ENCODE results near the gene CTSO. TPM values are rescaled to one million over a fixed set of nuclear protein-coding genes. Genes with fewer than 3 reads are reported as not detected.

Gene CTSO
- total RNA-seq, 1 experiment from 2014 or later = 2.8 TPM

GRCh38 chr4:155908187-155909139, 45.2 kb downstream of the CTSO start:
- ChIA-PET CTCF (no interaction called here), POLR2A (ENCODE audit: unreplicated experiment) (no interaction called here)
- H3K4me3 ChIP-seq (ENCODE audit: low read length) = no peak overlapping the region
- no peak overlapping the region for H3K9ac ChIP-seq (ENCODE audit: low read length)
- H3K4me2 ChIP-seq (ENCODE audit: low read length) = no peak overlapping the region
- no peaks in the 10 kb centered on the region for H3K79me2 ChIP-seq (ENCODE audit: low read length)
- no peak overlapping the region for H2AFZ ChIP-seq (ENCODE audit: low read length)
- H3K4me1 ChIP-seq (ENCODE audit: insufficient read depth, low read length) = peaks cover 22% of the 10 kb centered on the region
- H3K9me3 ChIP-seq (ENCODE audit: low read length) = no peaks in the 10 kb centered on the region
- no peaks in the 10 kb centered on the region for H4K20me1 ChIP-seq (ENCODE audit: low read length)
- no peaks in the 10 kb centered on the region for H3K36me3 ChIP-seq (ENCODE audit: low read depth, low read length)
- H3K9me2 ChIP-seq (replicated peaks; ENCODE audit: low read length) = no peaks in the 10 kb centered on the region
- BruUV-seq (replicated peaks) = no TSS peak
- DNase-seq = no peak
- no peaks in the 10 kb centered on the region for H3K27me3 ChIP-seq (ENCODE audit: low read length)
- peaks cover 6% of the 10 kb centered on the region for H3F3A ChIP-seq (ENCODE audit: low read length, unreplicated experiment)
- intact Hi-C loops (cut with micrococcal nuclease) = loop anchor here (5.0 kb wide), 1 partner anchor 86 kb away; no protein-coding TSS in a partner anchor
- no peak overlapping the region for H3K27ac ChIP-seq (ENCODE audit: low read length)
- TF ChIP-seq, protein P1, sequence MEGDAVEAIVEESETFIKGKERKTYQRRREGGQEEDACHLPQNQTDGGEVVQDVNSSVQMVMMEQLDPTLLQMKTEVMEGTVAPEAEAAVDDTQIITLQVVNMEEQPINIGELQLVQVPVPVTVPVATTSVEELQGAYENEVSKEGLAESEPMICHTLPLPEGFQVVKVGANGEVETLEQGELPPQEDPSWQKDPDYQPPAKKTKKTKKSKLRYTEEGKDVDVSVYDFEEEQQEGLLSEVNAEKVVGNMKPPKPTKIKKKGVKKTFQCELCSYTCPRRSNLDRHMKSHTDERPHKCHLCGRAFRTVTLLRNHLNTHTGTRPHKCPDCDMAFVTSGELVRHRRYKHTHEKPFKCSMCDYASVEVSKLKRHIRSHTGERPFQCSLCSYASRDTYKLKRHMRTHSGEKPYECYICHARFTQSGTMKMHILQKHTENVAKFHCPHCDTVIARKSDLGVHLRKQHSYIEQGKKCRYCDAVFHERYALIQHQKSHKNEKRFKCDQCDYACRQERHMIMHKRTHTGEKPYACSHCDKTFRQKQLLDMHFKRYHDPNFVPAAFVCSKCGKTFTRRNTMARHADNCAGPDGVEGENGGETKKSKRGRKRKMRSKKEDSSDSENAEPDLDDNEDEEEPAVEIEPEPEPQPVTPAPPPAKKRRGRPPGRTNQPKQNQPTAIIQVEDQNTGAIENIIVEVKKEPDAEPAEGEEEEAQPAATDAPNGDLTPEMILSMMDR (conservative IDR thresholded peaks at IDR 0.05; ENCODE audit: low read depth, low read length) = no peak
- TF ChIP-seq EZH2 (IDR thresholded peaks at IDR 0.05; ENCODE audit: low read length, unreplicated experiment) (no peak), EZH2phosphoT487 (IDR thresholded peaks at IDR 0.05; ENCODE audit: borderline replicate concordance, low read length) (no peak)
- ATAC-seq = no peak

GRCh38 chr4:155907556-155907955, 46.1 kb downstream of the CTSO start:
- H3K27me3 ChIP-seq (ENCODE audit: low read length) = no peaks in the 10 kb centered on the region
- H3K9me3 ChIP-seq (ENCODE audit: low read length) = no peaks in the 10 kb centered on the region
- ChIA-PET POLR2A (ENCODE audit: unreplicated experiment) (interaction anchor here (0.7 kb wide), 1 partner anchor 45 kb away, joined by 6 read pairs; no protein-coding TSS in a partner anchor), CTCF (interaction anchor here (0.6 kb wide), 1 partner anchor 45 kb away, joined by 4 read pairs; no protein-coding TSS in a partner anchor)
- no peaks in the 10 kb centered on the region for H3K79me2 ChIP-seq (ENCODE audit: low read length)
- TF ChIP-seq, protein P1 (conservative IDR thresholded peaks at IDR 0.05; ENCODE audit: low read depth, low read length) = no peak
- TF ChIP-seq EZH2 (IDR thresholded peaks at IDR 0.05; ENCODE audit: low read length, unreplicated experiment) (no peak), EZH2phosphoT487 (IDR thresholded peaks at IDR 0.05; ENCODE audit: borderline replicate concordance, low read length) (no peak)
- peaks cover 6% of the 10 kb centered on the region for H3F3A ChIP-seq (ENCODE audit: low read length, unreplicated experiment)
- H2AFZ ChIP-seq (ENCODE audit: low read length) = no peak overlapping the region
- peaks cover 22% of the 10 kb centered on the region for H3K4me1 ChIP-seq (ENCODE audit: insufficient read depth, low read length)
- no peaks in the 10 kb centered on the region for H3K36me3 ChIP-seq (ENCODE audit: low read depth, low read length)
- H3K9ac ChIP-seq (ENCODE audit: low read length) = peak overlapping the region; percentile 78
- no peak for DNase-seq
- no peak for ATAC-seq
- no TSS peak for BruUV-seq (replicated peaks)
- H3K4me3 ChIP-seq (ENCODE audit: low read length) = no peak overlapping the region
- H4K20me1 ChIP-seq (ENCODE audit: low read length) = no peaks in the 10 kb centered on the region
- H3K27ac ChIP-seq (ENCODE audit: low read length) = peak overlapping the region; percentile 98
- no peaks in the 10 kb centered on the region for H3K9me2 ChIP-seq (replicated peaks; ENCODE audit: low read length)
- intact Hi-C loops (cut with micrococcal nuclease) = loop anchor here (2.0 to 5.0 kb wide), 2 partner anchors 45 to 85 kb away; partner anchors contain the start of gene CTSO
- H3K4me2 ChIP-seq (ENCODE audit: low read length) = peak overlapping the region; percentile 72

Measured in PC-3 (cell line).